Activated CD8-positive, alpha-beta memory T cell treated with anti-CD3 and anti-CD28 coated beads, Interleukin-2, amount 50 U/mL, for 1 hour (primary cell): ENCODE results near the gene LRCH1.

Experiments
- DNase-seq: peaks from one replicate; pipeline ENCODE4 v3.0.0-alpha.2; 2020; ENCODE audit errors: extremely low read depth

LRCH1 gene

DNA sequence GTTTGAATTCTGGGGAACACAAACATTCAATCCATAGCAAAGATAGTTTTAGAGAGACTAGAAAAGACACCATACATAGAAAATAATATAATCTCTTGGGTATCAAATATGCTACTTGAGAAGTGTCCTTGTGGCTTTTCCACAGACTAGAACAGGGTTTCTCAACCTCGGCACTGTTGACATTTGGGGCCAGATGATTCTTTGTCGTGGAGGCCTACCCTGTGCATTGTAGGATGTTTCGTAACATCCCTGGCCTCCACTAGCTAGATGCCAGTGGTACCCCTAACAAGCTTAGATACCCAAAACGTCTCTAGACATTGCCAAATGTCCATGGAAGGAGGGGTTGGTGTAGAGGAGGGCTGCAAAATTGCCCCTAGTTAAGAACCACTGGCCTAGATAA, 246.2 kb downstream of the LRCH1 start:
- DNase-seq: no peak

DNA sequence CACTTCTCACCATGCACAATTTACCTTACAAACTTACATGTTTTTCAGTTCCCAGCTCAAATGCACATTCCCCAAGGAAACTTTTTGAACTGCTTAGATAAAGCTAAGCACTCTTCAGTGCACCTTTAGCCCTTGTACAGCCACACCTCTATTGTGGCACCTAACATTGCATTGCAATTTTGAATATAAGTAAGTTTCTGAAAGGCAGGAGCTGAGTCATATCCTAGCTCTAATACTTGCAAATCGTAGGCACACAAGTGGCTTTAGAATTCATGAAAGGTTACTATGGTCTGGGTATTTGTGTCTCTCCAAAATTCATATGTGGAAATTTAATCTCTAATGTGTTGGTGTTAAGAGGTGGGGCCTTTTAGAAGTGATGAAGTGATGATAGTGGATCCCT, 248.9 kb downstream of the LRCH1 start:
- no peak for DNase-seq
